Suprapubic skin (tissue), 4 donors: ENCODE data around the gene NDRG4. TPM values are rescaled to one million over a fixed set of nuclear protein-coding genes. Genes with fewer than 3 reads are reported as not detected.

ENCODE experiments used
- DNase-seq, 2 donors: peaks; one replicate each; pipeline ENCODE4 v3.0.0-alpha.2; 2019; ENCODE audit warnings: low spot score in 2 of 2
- H3K27ac ChIP-seq: fragments of 200-600 bp; sonication (generic); one replicate; pipeline ENCODE4 v1.5.1; 2019
- H3K27me3 ChIP-seq: fragments of 200-600 bp; sonication (generic); one replicate; pipeline ENCODE4 v1.5.1; 2019
- H3K36me3 ChIP-seq: fragments of 200-600 bp; sonication (generic); one replicate; pipeline ENCODE4 v1.5.1; 2019
- H3K4me1 ChIP-seq: fragments of 200-600 bp; sonication (generic); one replicate; pipeline ENCODE4 v1.5.1; 2019
- H3K4me3 ChIP-seq: fragments of 200-600 bp; sonication (generic); one replicate; pipeline ENCODE4 v1.5.1; 2019; ENCODE audit warnings: mild to moderate bottlenecking
- H3K9me3 ChIP-seq: fragments of 200-600 bp; sonication (generic); one replicate; pipeline ENCODE4 v1.5.1; 2019
- CTCF ChIP-seq, 2 donors: fragments of 200-600 bp in 1 of 2; fragments of 450-650 bp in 1 of 2; sonication (generic) in 1 of 2; IDR thresholded peaks; one replicate each; pipeline ENCODE4 v1.5.1; 2016 to 2019; ENCODE audit warnings: antibody characterized with exemption in 2 of 2, mild to moderate bottlenecking in 1 of 2, moderate library complexity in 1 of 2
- EP300 ChIP-seq: sonication (generic); formaldehyde crosslinking; IDR thresholded peaks from one replicate; pipeline ENCODE4 v1.6.1; 2017; ENCODE audit warnings: antibody characterized with exemption
- POLR2A ChIP-seq, 2 donors: fragments of 450-650 bp; IDR thresholded peaks; one replicate each; pipeline ENCODE4 v1.6.1; 2017; ENCODE audit warnings: antibody characterized with exemption in 2 of 2, mild to moderate bottlenecking in 2 of 2, moderate library complexity in 2 of 2
- POLR2AphosphoS5 ChIP-seq, 3 donors: sonication (generic); formaldehyde crosslinking; IDR thresholded peaks; one replicate each; pipeline ENCODE4 v1.6.1; 2017; ENCODE audit warnings: antibody characterized with exemption in 3 of 3
- WGBS: methylation state at CpG from one replicate; pipeline ENCODE4 v1.1.5; 2018; 5-methylcytosine and 5-hydroxymethylcytosine counted together
- total RNA-seq, 4 donors: library from RNA; depleted of rRNA; stranded (reverse); fragments of >200 nt; gene quantifications; one replicate each; pipeline ENCODE4 v1.1.0, GENCODE V29; 2016

Gene NDRG4
- total RNA-seq, 4 donors from 2014 or later, result 42.5 to 70.3 (median 50.7) TPM

GRCh38 chr16:58506241-58507194 lies 6.6 kb downstream of the NDRG4 start:
- peak; percentile 50 to 76 for DNase-seq
- no peaks in the 10 kb centered on the region for H3K9me3 ChIP-seq
- 70% methylated on average over 11 of the region's 20 CpGs for WGBS

GRCh38 chr16:58507195-58507962 lies 7.4 kb downstream of the NDRG4 start:
- H3K27ac ChIP-seq, result no peak overlapping the region
- no peaks in the 10 kb centered on the region for H3K36me3 ChIP-seq
- H3K4me3 ChIP-seq, result no peak overlapping the region
- no peaks in the 10 kb centered on the region for H3K9me3 ChIP-seq
- no peaks in the 10 kb centered on the region for H3K4me1 ChIP-seq
- DNase-seq, result peak; percentile 57 to 70
- WGBS, result 62% methylated on average over 9 of the region's 15 CpGs
- TF ChIP-seq CTCF (IDR thresholded peaks at IDR 0.05) (no peak), POLR2A (IDR thresholded peaks at IDR 0.05) (no peak), POLR2AphosphoS5 (IDR thresholded peaks at IDR 0.05) (no peak), EP300 (no peak)
- no peaks in the 10 kb centered on the region for H3K27me3 ChIP-seq

More at GRCh38 chr16:58506241-58507194, 6.6 kb downstream of the NDRG4 start:
- Histone ChIP-seq H3K27ac (no peak overlapping the region), H3K4me3 (no peak overlapping the region), H3K27me3 (peaks cover 8% of the 10 kb centered on the region), H3K36me3 (no peaks in the 10 kb centered on the region), H3K4me1 (peaks cover 4% of the 10 kb centered on the region)
- no peak for TF ChIP-seq POLR2AphosphoS5 (IDR thresholded peaks at IDR 0.05)
- no peak for TF ChIP-seq POLR2A (IDR thresholded peaks at IDR 0.05)
- TF ChIP-seq CTCF (IDR thresholded peaks at IDR 0.05), result no peak
- no peak for TF ChIP-seq EP300

- peak; percentile 44 to 60 for DNase-seq
- TF ChIP-seq EP300 (no peak), POLR2AphosphoS5 (IDR thresholded peaks at IDR 0.05) (no peak), POLR2A (IDR thresholded peaks at IDR 0.05) (no peak), CTCF (IDR thresholded peaks at IDR 0.05) (no peak)
- Histone ChIP-seq H3K27ac (no peak overlapping the region), H3K4me3 (no peak overlapping the region), H3K4me1 (no peaks in the 10 kb centered on the region), H3K9me3 (no peaks in the 10 kb centered on the region), H3K36me3 (no peaks in the 10 kb centered on the region), H3K27me3 (no peaks in the 10 kb centered on the region)
- WGBS, result 86% methylated on average over 12 of the region's 14 CpGs
These were observed 8.2 kb downstream of the NDRG4 start for GRCh38 chr16:58507963-58508670.

GRCh38 chr16:58508671-58509251 lies 8.8 kb downstream of the NDRG4 start:
- no peaks in the 10 kb centered on the region for H3K4me1 ChIP-seq
- no peak overlapping the region for H3K27ac ChIP-seq
- DNase-seq, result peak; percentile 41 to 55
- WGBS, result 89% methylated on average over 3 of the region's 5 CpGs
- no peaks in the 10 kb centered on the region for H3K27me3 ChIP-seq
- no peak overlapping the region for H3K4me3 ChIP-seq
- H3K9me3 ChIP-seq, result no peaks in the 10 kb centered on the region
- H3K36me3 ChIP-seq, result no peaks in the 10 kb centered on the region
- TF ChIP-seq EP300 (no peak), CTCF (IDR thresholded peaks at IDR 0.05) (no peak), POLR2A (IDR thresholded peaks at IDR 0.05) (no peak), POLR2AphosphoS5 (IDR thresholded peaks at IDR 0.05) (no peak)
